Measurements from ENCODE around the gene S100A13.

GRCh38 chr1:153623101-153623500 lies 4.2 kb downstream of the S100A13 start:
- no peak for TF ChIP-seq CTCF (IDR thresholded peaks at IDR 0.05; ENCODE audit: poor library complexity)
- no peak for TF ChIP-seq EZH2phosphoT487 (IDR thresholded peaks at IDR 0.05; ENCODE audit: low read depth, severe bottlenecking, unreplicated experiment)
- no peak for TF ChIP-seq EZH2 (IDR thresholded peaks at IDR 0.05; ENCODE audit: borderline replicate concordance)
